MM.1S (cell line): ENCODE data around the gene RUFY2.

Source experiments
- CTCF ChIP-seq: fragments of 300-600 bp; sonication (generic); IDR thresholded peaks from 2 replicates; pipeline ENCODE4 v1.5.1; 2016; ENCODE audit warnings: antibody characterized with exemption, low read length, mixed read lengths
- EZH2 ChIP-seq: fragments of 300-600 bp; sonication (generic); optimal IDR thresholded peaks from 2 replicates; pipeline ENCODE3; 2017; ENCODE audit warnings: low read depth, mild to moderate bottlenecking, antibody characterized with exemption, low read length, mixed read lengths

- TF ChIP-seq CTCF (no peak), EZH2 (no peak)
Observed at GRCh38 chr10:68353537-68353936, 53.5 kb downstream of the RUFY2 start.
